GM23338 (cell line): Measurements from ENCODE around the gene ASTE1.
"Not testable (repeated sequence)": the region's sequence is repeated elsewhere in the genome, so short reads cannot be mapped to it uniquely, and the experiment has no call there.

Experiments used
- CREB1 ChIP-seq: fragments of 250-450 bp; sonication (Bioruptor Pico); IDR thresholded peaks from 2 replicates; pipeline ENCODE4 v1.5.0; 2020; ENCODE audit warnings: low read depth, mild to moderate bottlenecking, moderate library complexity
- EZH2 ChIP-seq: fragments of 200-600 bp; sonication (generic); IDR thresholded peaks from one replicate; pipeline ENCODE4 v1.8.0; 2017; ENCODE audit warnings: antibody characterized with exemption, mild to moderate bottlenecking, low read depth; ENCODE audit not compliant: unreplicated experiment
- EZH2phosphoT487 ChIP-seq: fragments of 200-600 bp; sonication (generic); IDR thresholded peaks from one replicate; pipeline ENCODE4 v1.8.1; 2018; ENCODE audit warnings: antibody characterized with exemption; ENCODE audit not compliant: unreplicated experiment
- JUNB ChIP-seq: IDR thresholded peaks from one replicate; pipeline ENCODE4 v1.6.1; 2016; ENCODE audit warnings: antibody characterized with exemption; ENCODE audit not compliant: unreplicated experiment
- NANOG ChIP-seq: IDR thresholded peaks from 2 replicates; pipeline ENCODE4 v1.6.1; 2016; ENCODE audit warnings: antibody characterized with exemption, borderline replicate concordance
- POLR2AphosphoS5 ChIP-seq: IDR thresholded peaks from 2 replicates; pipeline ENCODE4 v1.6.1; 2016; ENCODE audit warnings: antibody characterized with exemption, low read depth
- ZNF114 ChIP-seq: fragments of 250-450 bp; sonication (Bioruptor Pico); IDR thresholded peaks from 2 replicates; pipeline ENCODE4 v1.5.0; 2020; ENCODE audit warnings: mild to moderate bottlenecking, moderate library complexity
- ZNF331 ChIP-seq: fragments of 250-450 bp; sonication (Bioruptor Pico); IDR thresholded peaks from 2 replicates; pipeline ENCODE4 v1.5.0; 2020; ENCODE audit warnings: low read depth, mild to moderate bottlenecking, moderate library complexity
- TF ChIP-seq, protein P1 (sequence below), 2 experiments: fragments of 200-600 bp in 1 of 2; sonication (generic) in 1 of 2; conservative IDR thresholded peaks; 2 replicates each; pipeline versions ENCODE4 v1.5.1 to v1.6.1; 2016 to 2017; ENCODE audit warnings: antibody characterized with exemption in 2 of 2, low read depth in 2 of 2, mild to moderate bottlenecking in 2 of 2, moderate library complexity in 1 of 2
- TF ChIP-seq, protein P2 (sequence below): IDR thresholded peaks from one replicate; pipeline ENCODE4 v1.6.1; 2018; ENCODE audit warnings: antibody characterized with exemption; ENCODE audit not compliant: unreplicated experiment
- TF ChIP-seq, protein P3 (sequence below): IDR thresholded peaks from 2 replicates; pipeline ENCODE4 v1.6.1; 2016; ENCODE audit warnings: antibody characterized with exemption

GRCh38 chr3:130972592-130972991, 54.0 kb downstream of the ASTE1 start:
- TF ChIP-seq, protein P1, sequence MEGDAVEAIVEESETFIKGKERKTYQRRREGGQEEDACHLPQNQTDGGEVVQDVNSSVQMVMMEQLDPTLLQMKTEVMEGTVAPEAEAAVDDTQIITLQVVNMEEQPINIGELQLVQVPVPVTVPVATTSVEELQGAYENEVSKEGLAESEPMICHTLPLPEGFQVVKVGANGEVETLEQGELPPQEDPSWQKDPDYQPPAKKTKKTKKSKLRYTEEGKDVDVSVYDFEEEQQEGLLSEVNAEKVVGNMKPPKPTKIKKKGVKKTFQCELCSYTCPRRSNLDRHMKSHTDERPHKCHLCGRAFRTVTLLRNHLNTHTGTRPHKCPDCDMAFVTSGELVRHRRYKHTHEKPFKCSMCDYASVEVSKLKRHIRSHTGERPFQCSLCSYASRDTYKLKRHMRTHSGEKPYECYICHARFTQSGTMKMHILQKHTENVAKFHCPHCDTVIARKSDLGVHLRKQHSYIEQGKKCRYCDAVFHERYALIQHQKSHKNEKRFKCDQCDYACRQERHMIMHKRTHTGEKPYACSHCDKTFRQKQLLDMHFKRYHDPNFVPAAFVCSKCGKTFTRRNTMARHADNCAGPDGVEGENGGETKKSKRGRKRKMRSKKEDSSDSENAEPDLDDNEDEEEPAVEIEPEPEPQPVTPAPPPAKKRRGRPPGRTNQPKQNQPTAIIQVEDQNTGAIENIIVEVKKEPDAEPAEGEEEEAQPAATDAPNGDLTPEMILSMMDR (conservative IDR thresholded peaks at IDR 0.05; ENCODE audit: low read depth in 2 of 2): not testable (repeated sequence)
- not testable (repeated sequence) for TF ChIP-seq EZH2, ZNF114, POLR2AphosphoS5, EZH2phosphoT487, ZNF331, CREB1, JUNB, NANOG
- TF ChIP-seq, protein P2, sequence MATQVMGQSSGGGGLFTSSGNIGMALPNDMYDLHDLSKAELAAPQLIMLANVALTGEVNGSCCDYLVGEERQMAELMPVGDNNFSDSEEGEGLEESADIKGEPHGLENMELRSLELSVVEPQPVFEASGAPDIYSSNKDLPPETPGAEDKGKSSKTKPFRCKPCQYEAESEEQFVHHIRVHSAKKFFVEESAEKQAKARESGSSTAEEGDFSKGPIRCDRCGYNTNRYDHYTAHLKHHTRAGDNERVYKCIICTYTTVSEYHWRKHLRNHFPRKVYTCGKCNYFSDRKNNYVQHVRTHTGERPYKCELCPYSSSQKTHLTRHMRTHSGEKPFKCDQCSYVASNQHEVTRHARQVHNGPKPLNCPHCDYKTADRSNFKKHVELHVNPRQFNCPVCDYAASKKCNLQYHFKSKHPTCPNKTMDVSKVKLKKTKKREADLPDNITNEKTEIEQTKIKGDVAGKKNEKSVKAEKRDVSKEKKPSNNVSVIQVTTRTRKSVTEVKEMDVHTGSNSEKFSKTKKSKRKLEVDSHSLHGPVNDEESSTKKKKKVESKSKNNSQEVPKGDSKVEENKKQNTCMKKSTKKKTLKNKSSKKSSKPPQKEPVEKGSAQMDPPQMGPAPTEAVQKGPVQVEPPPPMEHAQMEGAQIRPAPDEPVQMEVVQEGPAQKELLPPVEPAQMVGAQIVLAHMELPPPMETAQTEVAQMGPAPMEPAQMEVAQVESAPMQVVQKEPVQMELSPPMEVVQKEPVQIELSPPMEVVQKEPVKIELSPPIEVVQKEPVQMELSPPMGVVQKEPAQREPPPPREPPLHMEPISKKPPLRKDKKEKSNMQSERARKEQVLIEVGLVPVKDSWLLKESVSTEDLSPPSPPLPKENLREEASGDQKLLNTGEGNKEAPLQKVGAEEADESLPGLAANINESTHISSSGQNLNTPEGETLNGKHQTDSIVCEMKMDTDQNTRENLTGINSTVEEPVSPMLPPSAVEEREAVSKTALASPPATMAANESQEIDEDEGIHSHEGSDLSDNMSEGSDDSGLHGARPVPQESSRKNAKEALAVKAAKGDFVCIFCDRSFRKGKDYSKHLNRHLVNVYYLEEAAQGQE: not testable (repeated sequence)
- TF ChIP-seq, protein P3, sequence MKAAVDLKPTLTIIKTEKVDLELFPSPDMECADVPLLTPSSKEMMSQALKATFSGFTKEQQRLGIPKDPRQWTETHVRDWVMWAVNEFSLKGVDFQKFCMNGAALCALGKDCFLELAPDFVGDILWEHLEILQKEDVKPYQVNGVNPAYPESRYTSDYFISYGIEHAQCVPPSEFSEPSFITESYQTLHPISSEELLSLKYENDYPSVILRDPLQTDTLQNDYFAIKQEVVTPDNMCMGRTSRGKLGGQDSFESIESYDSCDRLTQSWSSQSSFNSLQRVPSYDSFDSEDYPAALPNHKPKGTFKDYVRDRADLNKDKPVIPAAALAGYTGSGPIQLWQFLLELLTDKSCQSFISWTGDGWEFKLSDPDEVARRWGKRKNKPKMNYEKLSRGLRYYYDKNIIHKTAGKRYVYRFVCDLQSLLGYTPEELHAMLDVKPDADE: not testable (repeated sequence)
